ENCODE results near the gene BEND7. TPM values are rescaled to one million over a fixed set of nuclear protein-coding genes. Genes with fewer than 3 reads are reported as not detected.

Gene BEND7
- total and polyA plus RNA-seq, 2 donors (not counting 3 experiments of a cell fraction or from before 2014, with no cell fraction given) = 7.3 to 31.7 TPM

GRCh38 chr10:13491747-13492360, 37.0 kb downstream of the BEND7 start:
- no peak overlapping the region for H2AFZ ChIP-seq (ENCODE audit: low read depth, low read length)
- no peaks in the 10 kb centered on the region for H3K9me1 ChIP-seq (replicated peaks; ENCODE audit: control insufficient read depth, extremely low read depth, insufficient read depth, low read length)
- H3K27ac ChIP-seq (ENCODE audit: insufficient read depth, low read depth, low read length) = no peak overlapping the region
- no TSS peak for BruUV-seq (replicated peaks)
- H4K20me1 ChIP-seq (replicated peaks; ENCODE audit: control insufficient read depth, extremely low read depth, insufficient read depth, low read length) = no peaks in the 10 kb centered on the region
- TF ChIP-seq MYC (IDR thresholded peaks at IDR 0.05; ENCODE audit: low read depth, low read length) = no peak
- TF ChIP-seq JUN (IDR thresholded peaks at IDR 0.05; ENCODE audit: borderline replicate concordance, insufficient read depth, insufficient read length, low read depth) = no peak
- TF ChIP-seq FOS (IDR thresholded peaks at IDR 0.05; ENCODE audit: borderline replicate concordance, insufficient read depth, low read length) = no peak
- H3K4me1 ChIP-seq (ENCODE audit: control insufficient read depth, extremely low read depth, insufficient read depth, low read length) = no peaks in the 10 kb centered on the region
- DNase-seq (ENCODE audit: low read depth, low spot score) (no peak), FAIRE-seq (no peak)
- no peaks in the 10 kb centered on the region for H3K27me3 ChIP-seq (ENCODE audit: control insufficient read depth in 2 of 2, insufficient read depth in 2 of 2, low read length in 2 of 2)
- intact Hi-C loops (cut with micrococcal nuclease) (no loop called here), dilution Hi-C loops (cut with MboI; ENCODE audit: extremely low pct_ligation_motif_present, low sequenced_read_pairs) (no loop called here)
- ChIA-PET CTCF (no interaction called here), POLR2A (no interaction called here)
- peaks cover 2 to 6% of the 10 kb centered on the region in 2 experiments for H3K36me3 ChIP-seq (ENCODE audit: control insufficient read depth in 2 of 2, extremely low read depth in 1 of 2, insufficient read depth in 2 of 2, low read length in 2 of 2)
- no peak overlapping the region for H3K9ac ChIP-seq (replicated peaks; ENCODE audit: extremely low read depth, insufficient read depth, low read length)
- H3K79me2 ChIP-seq (ENCODE audit: control insufficient read depth, insufficient read depth, low read length) = no peaks in the 10 kb centered on the region
- H3K4me3 ChIP-seq (replicated peaks in 1 of 3; ENCODE audit: insufficient read depth in 1 of 3, low read depth in 1 of 3, low read length in 3 of 3) = no peak overlapping the region
- H3K4me2 ChIP-seq (ENCODE audit: insufficient read depth, low read length) = no peak overlapping the region
- no peaks in the 10 kb centered on the region for H3K9me3 ChIP-seq (replicated peaks; ENCODE audit: control insufficient read depth, insufficient read depth, low read length)

GRCh38 chr10:13490503-13490902, 38.3 kb downstream of the BEND7 start:
- Histone ChIP-seq H3K27ac (ENCODE audit: insufficient read depth, low read depth, low read length) (no peak overlapping the region), H3K9me3 (replicated peaks; ENCODE audit: control insufficient read depth, insufficient read depth, low read length) (no peaks in the 10 kb centered on the region), H3K27me3 (ENCODE audit: control insufficient read depth in 2 of 2, insufficient read depth in 2 of 2, low read length in 2 of 2) (no peaks in the 10 kb centered on the region), H3K79me2 (ENCODE audit: control insufficient read depth, insufficient read depth, low read length) (no peaks in the 10 kb centered on the region), H3K4me3 (replicated peaks in 1 of 3; ENCODE audit: insufficient read depth in 1 of 3, low read depth in 1 of 3, low read length in 3 of 3) (no peak overlapping the region), H3K4me1 (ENCODE audit: control insufficient read depth, extremely low read depth, insufficient read depth, low read length) (no peaks in the 10 kb centered on the region), H3K36me3 (ENCODE audit: control insufficient read depth in 2 of 2, extremely low read depth in 1 of 2, insufficient read depth in 2 of 2, low read length in 2 of 2) (peaks cover 0 to 5% of the 10 kb centered on the region in 2 experiments), H3K4me2 (ENCODE audit: insufficient read depth, low read length) (no peak overlapping the region), H3K9ac (replicated peaks; ENCODE audit: extremely low read depth, insufficient read depth, low read length) (no peak overlapping the region), H2AFZ (ENCODE audit: low read depth, low read length) (no peak overlapping the region), H4K20me1 (replicated peaks; ENCODE audit: control insufficient read depth, extremely low read depth, insufficient read depth, low read length) (no peaks in the 10 kb centered on the region), H3K9me1 (replicated peaks; ENCODE audit: control insufficient read depth, extremely low read depth, insufficient read depth, low read length) (no peaks in the 10 kb centered on the region)
- CTCF ChIA-PET = no interaction called here
- POLR2A ChIA-PET = no interaction called here
- BruUV-seq (replicated peaks) = no TSS peak
- DNase-seq (ENCODE audit: low read depth, low spot score) (no peak), FAIRE-seq (no peak)
- intact Hi-C loops (cut with micrococcal nuclease) (no loop called here), dilution Hi-C loops (cut with MboI; ENCODE audit: extremely low pct_ligation_motif_present, low sequenced_read_pairs) (no loop called here)
- TF ChIP-seq POLR2AphosphoS5 (IDR thresholded peaks at IDR 0.05; ENCODE audit: insufficient read depth, low read depth, low read length) (no peak), EZH2 (IDR thresholded peaks at IDR 0.05; ENCODE audit: borderline replicate concordance, low read depth, low read length, severe bottlenecking) (no peak), MYC (IDR thresholded peaks at IDR 0.05; ENCODE audit: low read depth, low read length) (no peak), FOS (IDR thresholded peaks at IDR 0.05; ENCODE audit: borderline replicate concordance, insufficient read depth, low read length) (no peak)
